Stimulated activated CD8-positive, alpha-beta memory T cell treated with anti-CD3 and anti-CD28 coated beads, Interleukin-7, amount 100 ng/mL, for 1 hour (primary cell): ENCODE measurements around the gene RIMKLA.

Experiments used
- DNase-seq, 2 donors: peaks; one replicate each; pipeline ENCODE4 v3.0.0-alpha.2; 2020; ENCODE audit warnings: low read depth in 2 of 2

RIMKLA gene

GRCh38 chr1:42380586-42381279 lies at the start of gene RIMKLA:
TSS of gene RIMKLA (plus strand) at chr1:42380792. CDS start at chr1:42380935, 143 bp downstream.
- no peak for DNase-seq

- no peak for DNase-seq
Observed at GRCh38 chr1:42332877-42333276, 47.7 kb upstream of the RIMKLA start.

GRCh38 chr1:42333662-42334239 lies 46.8 kb upstream of the RIMKLA start:
- no peak for DNase-seq

- DNase-seq, result no peak
Observed at GRCh38 chr1:42334240-42335049, 46.1 kb upstream of the RIMKLA start.

- DNase-seq, result peak; percentile 78 to 82
Observed at GRCh38 chr1:42335050-42335808, 45.4 kb upstream of the RIMKLA start, which contains the start of gene FOXJ3. TSS of gene FOXJ3 (minus strand) at chr1:42335235. CDS start at chr1:42311093, 24,142 bp downstream.

GRCh38 chr1:42335809-42336518 lies 44.6 kb upstream of the RIMKLA start:
- no peak for DNase-seq

GRCh38 chr1:42336978-42337377 lies 43.6 kb upstream of the RIMKLA start:
- no peak for DNase-seq

- no peak for DNase-seq
Observed at GRCh38 chr1:42340093-42340492, 40.5 kb upstream of the RIMKLA start.

- no peak for DNase-seq
Observed at GRCh38 chr1:42340901-42341300, 39.7 kb upstream of the RIMKLA start.

- DNase-seq, result no peak
Observed at GRCh38 chr1:42343049-42343448, 37.5 kb upstream of the RIMKLA start.

- no peak for DNase-seq
Observed at GRCh38 chr1:42348498-42348897, 32.1 kb upstream of the RIMKLA start.

- DNase-seq, result no peak
Observed at GRCh38 chr1:42350086-42350485, 30.5 kb upstream of the RIMKLA start.

- no peak for DNase-seq
Observed at GRCh38 chr1:42358791-42359190, 21.8 kb upstream of the RIMKLA start.

- no peak for DNase-seq
Observed at GRCh38 chr1:42359466-42359865, 21.1 kb upstream of the RIMKLA start.

GRCh38 chr1:42364089-42364488 lies 16.5 kb upstream of the RIMKLA start:
- DNase-seq, result no peak

- DNase-seq, result no peak
Observed at GRCh38 chr1:42364542-42364941, 16.1 kb upstream of the RIMKLA start.

- DNase-seq, result no peak
Observed at GRCh38 chr1:42365118-42365517, 15.5 kb upstream of the RIMKLA start.

- DNase-seq, result no peak
Observed at GRCh38 chr1:42368096-42368795, 12.3 kb upstream of the RIMKLA start.

- DNase-seq, result no peak
Observed at GRCh38 chr1:42369471-42369870, 11.1 kb upstream of the RIMKLA start.

GRCh38 chr1:42370876-42371549 lies 9.6 kb upstream of the RIMKLA start:
- DNase-seq, result no peak
